GM23338 (cell line): ENCODE measurements around the gene CLDN19.

ENCODE experiments used
- CREB1 ChIP-seq: fragments of 250-450 bp; sonication (Bioruptor Pico); IDR thresholded peaks from 2 replicates; pipeline ENCODE4 v1.5.0; 2020; ENCODE audit warnings: low read depth, mild to moderate bottlenecking, moderate library complexity
- CTCF ChIP-seq, 2 experiments: fragments of 200-600 bp in 1 of 2; sonication (generic) in 1 of 2; conservative IDR thresholded peaks; 2 replicates each; pipeline versions ENCODE4 v1.5.1 to v1.6.1; 2016 to 2017; ENCODE audit warnings: antibody characterized with exemption in 2 of 2, low read depth in 2 of 2, mild to moderate bottlenecking in 2 of 2, moderate library complexity in 1 of 2
- ETS1 ChIP-seq: IDR thresholded peaks from 2 replicates; pipeline ENCODE4 v1.6.1; 2016; ENCODE audit warnings: antibody characterized with exemption
- EZH2 ChIP-seq: fragments of 200-600 bp; sonication (generic); IDR thresholded peaks from one replicate; pipeline ENCODE4 v1.8.0; 2017; ENCODE audit warnings: antibody characterized with exemption, mild to moderate bottlenecking, low read depth; ENCODE audit not compliant: unreplicated experiment
- EZH2phosphoT487 ChIP-seq: fragments of 200-600 bp; sonication (generic); IDR thresholded peaks from one replicate; pipeline ENCODE4 v1.8.1; 2018; ENCODE audit warnings: antibody characterized with exemption; ENCODE audit not compliant: unreplicated experiment
- JUNB ChIP-seq: IDR thresholded peaks from one replicate; pipeline ENCODE4 v1.6.1; 2016; ENCODE audit warnings: antibody characterized with exemption; ENCODE audit not compliant: unreplicated experiment
- POLR2AphosphoS5 ChIP-seq: IDR thresholded peaks from 2 replicates; pipeline ENCODE4 v1.6.1; 2016; ENCODE audit warnings: antibody characterized with exemption, low read depth
- REST ChIP-seq: IDR thresholded peaks from one replicate; pipeline ENCODE4 v1.6.1; 2018; ENCODE audit warnings: antibody characterized with exemption; ENCODE audit not compliant: unreplicated experiment
- ZNF114 ChIP-seq: fragments of 250-450 bp; sonication (Bioruptor Pico); IDR thresholded peaks from 2 replicates; pipeline ENCODE4 v1.5.0; 2020; ENCODE audit warnings: mild to moderate bottlenecking, moderate library complexity
- ZNF331 ChIP-seq: fragments of 250-450 bp; sonication (Bioruptor Pico); IDR thresholded peaks from 2 replicates; pipeline ENCODE4 v1.5.0; 2020; ENCODE audit warnings: low read depth, mild to moderate bottlenecking, moderate library complexity
- TF ChIP-seq, protein P1 (sequence below): fragments of 250-450 bp; sonication (Bioruptor Pico); IDR thresholded peaks from 2 replicates; pipeline ENCODE4 v1.5.0; 2020; ENCODE audit warnings: mild to moderate bottlenecking, moderate library complexity

- no peak for TF ChIP-seq CTCF (conservative IDR thresholded peaks at IDR 0.05; ENCODE audit: low read depth in 2 of 2)
- TF ChIP-seq EZH2 = no peak
- TF ChIP-seq JUNB = no peak
- no peak for TF ChIP-seq POLR2AphosphoS5
- TF ChIP-seq REST = no peak
- no peak for TF ChIP-seq EZH2phosphoT487
- no peak for TF ChIP-seq ZNF331 (CRISPR knock-in tag)
- no peak for TF ChIP-seq ETS1
- no peak for TF ChIP-seq CREB1
- TF ChIP-seq, protein P1, sequence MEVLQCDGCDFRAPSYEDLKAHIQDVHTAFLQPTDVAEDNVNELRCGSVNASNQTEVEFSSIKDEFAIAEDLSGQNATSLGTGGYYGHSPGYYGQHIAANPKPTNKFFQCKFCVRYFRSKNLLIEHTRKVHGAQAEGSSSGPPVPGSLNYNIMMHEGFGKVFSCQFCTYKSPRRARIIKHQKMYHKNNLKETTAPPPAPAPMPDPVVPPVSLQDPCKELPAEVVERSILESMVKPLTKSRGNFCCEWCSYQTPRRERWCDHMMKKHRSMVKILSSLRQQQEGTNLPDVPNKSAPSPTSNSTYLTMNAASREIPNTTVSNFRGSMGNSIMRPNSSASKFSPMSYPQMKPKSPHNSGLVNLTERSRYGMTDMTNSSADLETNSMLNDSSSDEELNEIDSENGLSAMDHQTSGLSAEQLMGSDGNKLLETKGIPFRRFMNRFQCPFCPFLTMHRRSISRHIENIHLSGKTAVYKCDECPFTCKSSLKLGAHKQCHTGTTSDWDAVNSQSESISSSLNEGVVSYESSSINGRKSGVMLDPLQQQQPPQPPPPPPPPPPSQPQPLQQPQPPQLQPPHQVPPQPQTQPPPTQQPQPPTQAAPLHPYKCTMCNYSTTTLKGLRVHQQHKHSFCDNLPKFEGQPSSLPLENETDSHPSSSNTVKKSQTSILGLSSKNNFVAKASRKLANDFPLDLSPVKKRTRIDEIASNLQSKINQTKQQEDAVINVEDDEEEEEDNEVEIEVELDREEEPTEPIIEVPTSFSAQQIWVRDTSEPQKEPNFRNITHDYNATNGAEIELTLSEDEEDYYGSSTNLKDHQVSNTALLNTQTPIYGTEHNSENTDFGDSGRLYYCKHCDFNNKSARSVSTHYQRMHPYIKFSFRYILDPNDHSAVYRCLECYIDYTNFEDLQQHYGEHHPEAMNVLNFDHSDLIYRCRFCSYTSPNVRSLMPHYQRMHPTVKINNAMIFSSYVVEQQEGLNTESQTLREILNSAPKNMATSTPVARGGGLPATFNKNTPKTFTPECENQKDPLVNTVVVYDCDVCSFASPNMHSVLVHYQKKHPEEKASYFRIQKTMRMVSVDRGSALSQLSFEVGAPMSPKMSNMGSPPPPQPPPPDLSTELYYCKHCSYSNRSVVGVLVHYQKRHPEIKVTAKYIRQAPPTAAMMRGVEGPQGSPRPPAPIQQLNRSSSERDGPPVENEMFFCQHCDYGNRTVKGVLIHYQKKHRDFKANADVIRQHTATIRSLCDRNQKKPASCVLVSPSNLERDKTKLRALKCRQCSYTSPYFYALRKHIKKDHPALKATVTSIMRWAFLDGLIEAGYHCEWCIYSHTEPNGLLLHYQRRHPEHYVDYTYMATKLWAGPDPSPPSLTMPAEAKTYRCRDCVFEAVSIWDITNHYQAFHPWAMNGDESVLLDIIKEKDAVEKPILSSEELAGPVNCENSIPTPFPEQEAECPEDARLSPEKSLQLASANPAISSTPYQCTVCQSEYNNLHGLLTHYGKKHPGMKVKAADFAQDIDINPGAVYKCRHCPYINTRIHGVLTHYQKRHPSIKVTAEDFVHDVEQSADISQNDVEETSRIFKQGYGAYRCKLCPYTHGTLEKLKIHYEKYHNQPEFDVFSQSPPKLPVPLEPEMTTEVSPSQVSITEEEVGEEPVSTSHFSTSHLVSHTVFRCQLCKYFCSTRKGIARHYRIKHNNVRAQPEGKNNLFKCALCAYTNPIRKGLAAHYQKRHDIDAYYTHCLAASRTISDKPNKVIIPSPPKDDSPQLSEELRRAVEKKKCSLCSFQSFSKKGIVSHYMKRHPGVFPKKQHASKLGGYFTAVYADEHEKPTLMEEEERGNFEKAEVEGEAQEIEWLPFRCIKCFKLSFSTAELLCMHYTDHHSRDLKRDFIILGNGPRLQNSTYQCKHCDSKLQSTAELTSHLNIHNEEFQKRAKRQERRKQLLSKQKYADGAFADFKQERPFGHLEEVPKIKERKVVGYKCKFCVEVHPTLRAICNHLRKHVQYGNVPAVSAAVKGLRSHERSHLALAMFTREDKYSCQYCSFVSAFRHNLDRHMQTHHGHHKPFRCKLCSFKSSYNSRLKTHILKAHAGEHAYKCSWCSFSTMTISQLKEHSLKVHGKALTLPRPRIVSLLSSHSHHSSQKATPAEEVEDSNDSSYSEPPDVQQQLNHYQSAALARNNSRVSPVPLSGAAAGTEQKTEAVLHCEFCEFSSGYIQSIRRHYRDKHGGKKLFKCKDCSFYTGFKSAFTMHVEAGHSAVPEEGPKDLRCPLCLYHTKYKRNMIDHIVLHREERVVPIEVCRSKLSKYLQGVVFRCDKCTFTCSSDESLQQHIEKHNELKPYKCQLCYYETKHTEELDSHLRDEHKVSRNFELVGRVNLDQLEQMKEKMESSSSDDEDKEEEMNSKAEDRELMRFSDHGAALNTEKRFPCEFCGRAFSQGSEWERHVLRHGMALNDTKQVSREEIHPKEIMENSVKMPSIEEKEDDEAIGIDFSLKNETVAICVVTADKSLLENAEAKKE = no peak
- no peak for TF ChIP-seq ZNF114
Observed at GRCh38 chr1:42788021-42788420, 48.0 kb upstream of the CLDN19 start.
